GM19025 (cell line): ENCODE results near the gene LIN9.
"Not testable (repeated sequence)": the region's sequence is repeated elsewhere in the genome, so short reads cannot be mapped to it uniquely, and the experiment has no call there.

Source experiments
- ATAC-seq: cut with Tn5 transposase; IDR thresholded peaks from one replicate; pipeline ENCODE4 v1.9.1; 2021; ENCODE audit warnings: mild to moderate bottlenecking, low read depth, moderate library complexity; ENCODE audit not compliant: unreplicated experiment

Gene LIN9

DNA sequence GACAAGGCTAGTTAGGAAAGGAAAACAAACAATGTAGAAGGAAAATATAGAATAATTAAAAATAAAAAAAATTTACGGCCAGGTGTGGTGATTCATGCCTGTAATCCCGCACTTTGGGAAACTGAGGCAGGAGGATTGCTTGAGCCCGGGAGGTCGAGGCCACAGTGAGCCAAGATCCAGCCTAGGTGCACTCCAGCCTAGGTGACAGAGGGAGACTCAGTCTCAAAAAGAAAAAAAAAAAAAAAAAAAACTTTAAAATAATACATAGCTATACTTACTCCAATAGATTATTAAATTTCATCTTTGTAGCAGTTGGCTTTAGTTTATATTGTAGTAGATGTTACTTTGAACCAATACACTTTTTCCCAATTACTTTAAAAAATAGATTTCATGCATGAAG is 32.0 kb downstream of the LIN9 start:
- no peak for ATAC-seq

GRCh38 chr1:226276077-226276682 is 32.8 kb downstream of the LIN9 start:
- ATAC-seq: no peak

DNA sequence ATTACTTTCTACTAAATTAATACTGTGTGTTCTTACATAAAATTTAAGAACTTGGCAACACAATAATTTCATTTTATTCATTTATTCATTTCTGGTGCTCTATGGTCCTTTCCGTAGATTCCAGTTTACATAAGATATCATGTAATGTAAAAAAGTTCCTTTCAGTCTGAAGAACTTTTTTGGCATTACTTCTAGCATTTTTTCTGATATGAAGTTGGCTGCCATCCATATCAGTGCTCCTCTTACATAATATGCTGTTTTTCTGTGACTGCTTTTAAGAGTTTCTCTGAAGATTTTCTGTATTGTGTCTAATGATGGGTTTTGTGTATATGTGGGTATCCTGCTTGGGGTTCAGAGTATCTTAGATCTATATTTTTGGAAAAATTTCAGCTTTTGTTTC is 34.8 kb downstream of the LIN9 start:
- no peak for ATAC-seq

- ATAC-seq: not testable (repeated sequence)
Measured at GRCh38 chr1:226272233-226272902, 36.6 kb downstream of the LIN9 start.

- ATAC-seq: no peak
Measured at GRCh38 chr1:226268421-226269124, 40.4 kb downstream of the LIN9 start.

- ATAC-seq: no peak
Measured at GRCh38 chr1:226261818-226262217, 47.1 kb downstream of the LIN9 start.

- no peak for ATAC-seq
Measured at GRCh38 chr1:226255380-226255779, 53.6 kb downstream of the LIN9 start.

DNA sequence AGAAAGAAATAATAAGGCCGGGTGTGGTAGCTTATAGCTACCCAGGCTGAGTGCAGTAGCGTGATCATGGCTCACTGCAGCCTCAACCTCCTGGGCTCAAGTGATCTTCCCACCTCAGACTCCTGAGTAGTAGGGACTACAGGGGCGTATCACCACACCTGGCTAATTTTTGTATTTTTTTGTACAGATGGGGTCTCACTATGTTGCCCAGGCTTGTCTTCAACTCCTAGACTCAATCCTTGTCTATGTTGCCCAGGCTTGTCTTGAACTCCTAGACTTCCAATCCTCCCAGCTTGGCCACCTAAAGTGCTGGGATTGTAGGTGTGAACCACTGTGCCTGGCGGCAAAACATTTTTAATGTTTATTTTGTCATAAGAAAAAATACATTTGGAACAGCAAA is 55.0 kb downstream of the LIN9 start:
- ATAC-seq: no peak

GRCh38 chr1:226252841-226253240 is 56.1 kb downstream of the LIN9 start:
- not testable (repeated sequence) for ATAC-seq

GRCh38 chr1:226250511-226250910 is 58.5 kb downstream of the LIN9 start:
- no peak for ATAC-seq

DNA sequence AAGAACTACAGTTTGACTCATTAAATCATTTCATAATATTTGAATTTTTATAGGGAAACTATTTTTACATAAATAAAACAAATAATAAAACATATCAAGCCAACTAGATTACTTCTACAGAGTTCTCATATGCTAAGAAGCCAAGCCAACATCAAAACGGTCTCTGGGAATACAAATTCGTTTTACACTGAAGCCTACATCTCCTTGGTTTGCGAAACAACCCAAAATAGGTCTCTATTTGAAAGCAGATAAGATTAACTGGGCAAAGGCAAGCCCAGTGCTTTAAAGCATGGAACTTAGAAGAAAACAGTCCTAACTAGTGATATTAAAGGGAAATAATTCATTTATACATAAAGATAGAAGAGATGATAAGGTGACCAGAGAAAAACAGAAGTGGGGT is 60.2 kb downstream of the LIN9 start:
- no peak for ATAC-seq

DNA sequence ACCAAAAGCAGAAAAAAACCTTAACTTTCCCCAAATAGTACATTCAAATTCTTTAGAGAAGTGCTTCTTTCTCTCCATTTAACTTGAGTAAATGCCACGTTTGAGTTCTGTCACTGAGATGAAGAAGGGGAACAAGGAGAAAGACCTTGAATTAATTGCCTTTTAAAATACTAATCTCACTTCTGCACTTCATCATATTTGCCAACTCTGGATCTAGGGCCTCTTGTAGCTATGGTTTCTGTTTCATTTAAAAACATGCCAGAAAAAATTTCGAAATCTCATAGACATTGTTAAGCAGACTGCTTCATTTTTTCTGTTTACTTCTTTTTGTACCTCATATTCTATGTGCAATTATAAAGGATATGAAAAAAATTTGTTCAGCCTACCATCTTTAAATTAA is 60.9 kb downstream of the LIN9 start:
- no peak for ATAC-seq

GRCh38 chr1:226239421-226239820 is 69.5 kb downstream of the LIN9 start:
- ATAC-seq: no peak

DNA sequence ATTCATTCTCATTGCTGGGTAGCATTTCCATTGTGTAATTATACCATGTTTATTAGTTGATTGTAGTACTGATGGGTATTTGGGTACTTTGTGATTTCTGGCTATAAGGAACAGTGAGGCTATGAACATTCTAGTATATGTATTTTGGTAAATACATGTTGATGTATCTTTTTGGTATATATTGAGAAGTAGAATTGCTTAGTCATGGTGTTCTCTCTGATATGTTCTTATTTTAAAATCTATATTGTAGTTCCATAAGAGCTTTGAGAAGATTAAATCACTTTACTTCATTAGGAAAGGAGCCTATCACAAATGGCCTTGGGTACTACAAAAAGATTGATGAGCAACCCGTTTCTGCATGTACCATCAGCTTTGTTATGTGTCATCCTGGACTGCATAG is 72.1 kb downstream of the LIN9 start:
- no peak for ATAC-seq

- ATAC-seq: no peak
Measured at GRCh38 chr1:226233806-226234205, 75.2 kb downstream of the LIN9 start.

GRCh38 chr1:226233293-226233692 is 75.7 kb downstream of the LIN9 start:
- ATAC-seq: no peak

- no peak for ATAC-seq
Measured at GRCh38 chr1:226226601-226227000, 82.4 kb downstream of the LIN9 start.

DNA sequence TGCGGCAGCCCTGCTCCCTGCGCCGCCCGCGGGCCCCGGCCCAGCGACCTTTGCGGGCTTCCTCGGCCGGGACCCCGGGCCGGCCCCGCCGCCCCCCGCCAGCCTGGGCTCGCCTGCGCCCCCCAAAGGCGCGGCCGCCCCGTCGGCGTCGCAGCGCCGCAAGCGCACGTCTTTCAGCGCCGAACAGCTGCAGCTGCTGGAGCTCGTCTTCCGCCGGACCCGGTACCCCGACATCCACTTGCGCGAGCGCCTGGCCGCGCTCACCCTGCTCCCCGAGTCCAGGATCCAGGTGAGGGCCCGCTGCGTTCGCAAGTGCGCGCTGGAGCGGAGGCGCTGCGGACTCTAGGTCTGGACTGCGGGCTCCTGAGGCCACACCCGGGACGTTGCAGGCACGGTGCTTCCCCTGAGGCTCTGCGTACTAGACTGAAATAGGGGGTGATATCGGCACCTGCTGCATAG is 85.1 kb downstream of the LIN9 start:
- ATAC-seq: peak; percentile 65

DNA sequence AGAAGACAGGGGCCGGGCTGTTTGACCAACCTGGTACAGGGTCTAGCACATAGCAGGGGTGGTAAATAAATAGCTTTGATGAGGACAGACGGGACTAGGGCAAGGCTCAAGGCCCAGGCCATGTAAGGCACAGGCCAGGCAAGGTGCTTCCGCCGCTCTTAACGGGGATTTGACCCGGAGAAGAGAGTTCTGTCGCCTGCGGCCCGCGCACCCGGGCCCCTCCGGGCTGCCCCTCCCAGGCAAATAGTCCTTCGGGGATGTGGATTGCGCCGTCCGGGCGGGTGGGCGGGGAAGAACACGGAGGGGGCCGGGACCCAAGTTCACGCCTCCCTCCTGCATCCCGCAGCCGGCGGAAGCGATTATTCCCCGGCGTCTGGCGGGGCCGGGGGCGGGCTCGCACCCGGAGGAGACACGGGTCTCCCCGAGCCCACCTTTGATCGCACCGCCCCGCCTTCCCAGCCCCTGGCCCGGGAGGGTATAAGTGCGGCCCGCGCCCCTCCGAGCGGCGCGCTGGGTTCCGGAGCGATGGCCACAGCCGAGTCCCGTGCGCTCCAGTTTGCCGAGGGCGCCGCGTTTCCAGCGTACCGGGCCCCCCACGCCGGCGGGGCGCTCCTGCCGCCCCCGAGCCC is 85.7 kb downstream of the LIN9 start, which contains the start of gene MIXL1:
MIXL1 (plus strand) TSS at position 508 of the 629 bp plus-strand sequence; CDS start at position 526, 18 bp downstream.
- peak; percentile 33 for ATAC-seq

DNA sequence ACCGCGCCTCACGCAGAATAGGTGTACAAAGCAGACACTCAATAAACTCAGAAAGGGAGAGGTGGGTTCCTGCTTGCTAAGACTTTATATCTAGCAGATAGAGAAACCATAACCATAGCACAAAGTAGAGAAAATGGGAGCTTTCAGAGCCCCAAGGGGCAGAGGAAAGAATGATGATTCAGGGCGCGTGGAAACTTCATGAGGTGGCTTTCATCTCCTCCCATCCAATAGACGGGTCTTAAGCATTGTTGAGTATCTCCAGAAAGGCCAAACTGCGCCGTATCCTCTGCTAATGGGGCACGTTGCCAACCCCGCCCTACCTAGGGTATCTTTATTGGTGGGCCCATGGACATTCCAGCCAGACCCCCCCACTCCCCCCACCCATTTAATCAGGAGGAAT is 86.3 kb downstream of the LIN9 start:
- no peak for ATAC-seq
